T-helper 17 cell (primary cell): ENCODE data around the gene ALDH1L1. TPM values are rescaled to one million over a fixed set of nuclear protein-coding genes. Genes with fewer than 3 reads are reported as not detected.

Source experiments
- ATAC-seq: fragments of 150-1000 bp; cut with Tn5 transposase; 2 replicates; pipeline ENCODE4 v1.10.0; 2021; ENCODE audit warnings: mild to moderate bottlenecking, moderate library complexity
- DNase-seq, 3 donors: peaks; one replicate each; pipeline versions ENCODE4 v3.0.0 to v3.0.0-alpha.2; 2020 to 2021
- H3K9me3 ChIP-seq: one replicate; pipeline ENCODE4 v1.7.0; 2013; ENCODE audit warnings: low read length, mild to moderate bottlenecking; ENCODE audit not compliant: control insufficient read depth, poor library complexity, severe bottlenecking
- H3K27ac Mint-ChIP-seq: one replicate; pipeline ENCODE4 v1.8.0; 2022; ENCODE audit warnings: mild to moderate bottlenecking, moderate library complexity, mixed read lengths
- H3K27me3 Mint-ChIP-seq: one replicate; pipeline ENCODE4 v1.8.0; 2022; ENCODE audit warnings: mixed read lengths
- H3K36me3 Mint-ChIP-seq: one replicate; pipeline ENCODE4 v1.8.0; 2022; ENCODE audit warnings: low read depth, mixed read lengths
- H3K4me1 Mint-ChIP-seq: one replicate; pipeline ENCODE4 v1.8.0; 2022; ENCODE audit warnings: mild to moderate bottlenecking, mixed read lengths
- H3K4me3 Mint-ChIP-seq: one replicate; pipeline ENCODE4 v1.8.0; 2022; ENCODE audit warnings: mild to moderate bottlenecking, moderate library complexity, mixed read lengths
- total RNA-seq, 4 donors: library from RNA in 2 of 4; stranded (reverse) in 2 of 4; gene quantifications; one replicate each; pipeline ENCODE4 v1.2.3 and lab custom pipeline; 2022 to 2026

The ALDH1L1 gene
- total RNA-seq, 2 donors from 2014 or later: not detected

DNA sequence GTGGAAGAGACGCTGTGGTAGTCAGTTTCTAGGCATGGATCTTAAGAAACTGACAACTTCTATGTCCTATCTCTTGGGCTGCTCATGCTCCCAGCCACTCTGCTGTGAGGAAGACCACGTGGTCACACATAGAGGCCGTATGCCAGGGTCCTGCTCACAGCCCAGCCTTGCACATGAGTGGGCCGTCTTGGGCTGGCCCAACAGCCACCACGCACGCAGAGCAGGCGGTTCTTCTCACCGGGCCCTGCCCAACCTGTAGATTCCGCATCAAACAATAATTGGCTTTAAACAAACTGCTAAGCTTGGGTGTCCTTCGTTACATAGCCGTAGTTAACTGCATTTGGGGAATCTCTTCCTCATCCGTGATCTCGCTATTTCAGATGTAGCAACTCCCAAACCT lies 122.5 kb downstream of the ALDH1L1 start:
- DNase-seq: no peak
- H3K27me3 Mint-ChIP-seq: no peaks in the 10 kb centered on the region
- no peak overlapping the region for H3K4me3 Mint-ChIP-seq
- H3K9me3 ChIP-seq: no peaks in the 10 kb centered on the region
- ATAC-seq: no peak
- no peak overlapping the region for H3K27ac Mint-ChIP-seq
- H3K36me3 Mint-ChIP-seq: no peaks in the 10 kb centered on the region
- peaks cover 25% of the 10 kb centered on the region for H3K4me1 Mint-ChIP-seq

DNA sequence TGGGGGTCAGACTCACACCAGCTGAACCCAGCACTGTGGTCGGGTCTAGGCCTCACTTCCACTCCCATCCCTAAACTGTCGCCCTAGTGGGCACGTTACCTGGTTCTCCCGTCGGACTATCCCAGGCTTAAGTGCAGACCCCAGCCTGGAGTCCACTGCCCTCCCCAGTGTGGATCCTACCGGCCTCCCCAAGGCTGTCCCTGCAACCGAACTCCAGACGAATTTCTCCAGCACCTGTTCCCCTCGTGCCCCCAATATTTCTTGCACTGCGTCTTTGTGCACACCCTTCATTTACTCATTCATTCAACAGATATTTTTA lies 122.9 kb downstream of the ALDH1L1 start:
- DNase-seq: no peak
- no peak for ATAC-seq
- Mint-ChIP-seq H3K27ac (no peak overlapping the region), H3K4me1 (peaks cover 26% of the 10 kb centered on the region), H3K36me3 (no peaks in the 10 kb centered on the region), H3K27me3 (no peaks in the 10 kb centered on the region), H3K4me3 (no peak overlapping the region)
- no peaks in the 10 kb centered on the region for H3K9me3 ChIP-seq

DNA sequence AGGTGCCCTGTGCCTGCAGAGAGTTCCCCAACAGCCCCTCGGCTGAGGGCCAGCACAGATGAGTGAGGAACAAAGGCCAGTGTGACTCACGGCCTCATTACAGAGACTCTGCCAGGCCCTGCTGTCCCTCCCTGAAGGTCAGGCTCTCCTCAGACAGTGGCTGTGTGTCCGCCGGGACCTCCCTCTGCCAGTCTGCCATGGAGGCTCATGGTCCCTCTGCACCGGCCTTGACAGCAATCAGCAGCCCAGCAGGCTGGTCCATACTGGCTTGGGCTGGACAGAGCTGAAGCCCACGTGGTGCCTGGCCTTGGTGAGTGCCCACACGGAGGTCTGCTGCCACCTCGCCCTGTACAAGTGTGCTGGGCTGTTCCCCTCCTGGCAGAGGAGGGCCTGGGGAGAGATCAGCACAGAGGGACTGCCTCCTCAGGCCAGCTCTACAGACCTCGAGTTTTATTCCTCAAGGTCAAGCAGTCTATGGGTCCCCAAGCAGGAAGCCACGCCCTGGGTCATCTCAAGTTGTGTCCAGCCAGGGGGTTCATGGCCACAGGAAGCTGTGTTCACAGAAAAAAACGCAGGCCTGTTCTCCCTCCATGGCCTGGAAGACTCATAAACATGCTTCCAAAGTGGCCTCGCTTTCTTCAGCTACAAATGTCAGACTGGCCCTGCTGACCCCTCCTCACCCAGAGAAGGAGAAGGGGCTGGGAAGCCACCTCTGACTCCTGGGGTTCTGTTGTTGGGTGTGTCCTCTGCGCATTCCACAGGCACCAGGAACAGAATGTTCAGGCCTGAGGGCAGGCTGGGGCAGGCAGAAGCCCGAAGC lies 123.5 kb downstream of the ALDH1L1 start:
- Mint-ChIP-seq H3K4me3 (no peak overlapping the region), H3K36me3 (no peaks in the 10 kb centered on the region), H3K27ac (no peak overlapping the region), H3K4me1 (peaks cover 30% of the 10 kb centered on the region), H3K27me3 (no peaks in the 10 kb centered on the region)
- H3K9me3 ChIP-seq: no peaks in the 10 kb centered on the region
- ATAC-seq (no peak), DNase-seq (no peak)

DNA sequence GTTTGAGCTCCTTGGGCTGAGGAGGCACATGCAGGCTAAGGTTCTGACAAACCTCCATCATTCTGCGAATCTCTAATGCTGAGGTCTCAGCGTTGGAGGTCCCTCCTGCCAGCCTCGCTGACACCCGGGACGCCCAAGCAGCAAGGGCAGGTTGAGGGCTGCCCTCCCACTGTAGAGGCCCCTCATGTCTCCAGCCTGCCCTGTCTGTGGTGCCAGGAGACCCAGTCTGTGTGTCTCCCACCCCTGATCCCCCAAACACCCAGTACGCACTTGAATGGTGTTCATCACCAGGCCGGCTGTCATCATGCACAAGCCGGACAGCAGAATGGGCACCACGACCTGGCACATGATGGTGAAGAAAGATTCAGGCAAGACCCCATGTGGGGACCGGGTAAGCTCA lies 124.3 kb downstream of the ALDH1L1 start:
- H3K4me1 Mint-ChIP-seq: peaks cover 32% of the 10 kb centered on the region
- H3K27me3 Mint-ChIP-seq: no peaks in the 10 kb centered on the region
- ATAC-seq (no peak), DNase-seq (no peak)
- no peaks in the 10 kb centered on the region for H3K9me3 ChIP-seq
- H3K27ac Mint-ChIP-seq: no peak overlapping the region
- no peak overlapping the region for H3K4me3 Mint-ChIP-seq
- no peaks in the 10 kb centered on the region for H3K36me3 Mint-ChIP-seq

DNA sequence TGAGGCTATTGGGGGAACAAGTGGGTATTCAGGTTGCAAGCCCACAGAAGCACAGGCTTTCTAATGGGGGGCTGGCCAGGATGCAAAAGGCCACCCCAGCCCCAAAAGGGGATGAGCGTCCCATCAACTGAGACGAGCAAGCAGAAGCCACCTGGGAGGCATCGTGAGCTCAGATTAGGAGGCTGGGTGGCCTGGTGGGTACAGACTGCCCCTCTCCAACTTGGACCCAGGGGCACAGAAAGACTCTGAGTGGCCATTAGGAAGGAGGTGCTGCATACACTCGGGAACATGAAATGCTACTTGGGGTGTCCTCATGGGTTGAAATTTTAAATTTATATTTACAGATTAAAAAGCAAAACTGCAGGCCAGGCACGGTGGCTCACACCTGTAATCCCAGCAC lies 125.5 kb downstream of the ALDH1L1 start:
- no peaks in the 10 kb centered on the region for H3K9me3 ChIP-seq
- ATAC-seq (no peak), DNase-seq (no peak)
- Mint-ChIP-seq H3K27ac (no peak overlapping the region), H3K4me3 (no peak overlapping the region), H3K36me3 (peaks cover under 1% of the 10 kb centered on the region), H3K27me3 (no peaks in the 10 kb centered on the region), H3K4me1 (peaks cover 32% of the 10 kb centered on the region)

DNA sequence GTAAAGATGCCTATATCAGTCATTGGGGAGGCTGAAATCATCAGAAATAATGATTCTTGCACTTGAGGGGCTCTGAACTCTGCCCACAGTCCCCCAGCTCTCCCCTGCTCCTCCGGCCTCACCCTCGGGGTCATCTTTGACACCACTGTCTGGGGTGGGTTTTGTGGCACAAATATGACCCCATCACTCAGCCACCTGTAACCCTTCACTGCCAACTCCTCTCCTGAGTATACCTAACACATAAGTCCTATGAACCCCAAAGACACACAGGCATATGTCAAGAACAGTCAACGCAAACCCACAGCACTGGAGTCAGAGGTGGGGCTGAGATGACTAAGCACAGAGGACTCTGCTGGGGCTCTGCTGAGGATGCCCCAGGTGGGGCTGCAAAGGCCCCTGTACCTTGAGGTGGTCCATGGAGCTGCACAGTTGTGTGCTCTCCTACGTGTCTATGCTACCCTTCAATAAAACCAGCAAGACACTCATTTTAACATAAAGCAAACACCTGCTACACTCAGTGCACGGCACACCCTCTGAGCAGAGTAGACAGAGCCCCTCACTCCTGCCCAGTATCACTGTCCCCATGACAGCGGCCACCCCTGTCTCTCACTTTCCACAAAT lies 126.3 kb downstream of the ALDH1L1 start:
- no peaks in the 10 kb centered on the region for H3K27me3 Mint-ChIP-seq
- H3K4me1 Mint-ChIP-seq: peaks cover 32% of the 10 kb centered on the region
- H3K4me3 Mint-ChIP-seq: peak overlapping the region; percentile 56
- H3K27ac Mint-ChIP-seq: peak overlapping the region; percentile 37
- no peaks in the 10 kb centered on the region for H3K9me3 ChIP-seq
- H3K36me3 Mint-ChIP-seq: peaks cover 2% of the 10 kb centered on the region
- DNase-seq (no peak), ATAC-seq (no peak)

Other genes starting within 250 kb of the ALDH1L1 start
- gene ROPN1B, start 211.4 kb downstream of the ALDH1L1 start, total RNA-seq: not detected
- gene SLC41A3, start 96.5 kb downstream of the ALDH1L1 start, total RNA-seq: 10 to 100 TPM; 34.3 to 34.7 TPM
- gene KLF15, start 176.8 kb upstream of the ALDH1L1 start, total RNA-seq: under 1 TPM in 1 of 2 donors, not detected in 1; 0.39 TPM
- gene CFAP100, start 214.3 kb upstream of the ALDH1L1 start, total RNA-seq: not detected